GM19468 (cell line): ENCODE measurements around the gene FAM78A.
"Not testable (repeated sequence)": the region's sequence is repeated elsewhere in the genome, so short reads cannot be mapped to it uniquely, and the experiment has no call there.

Experiments used
- ATAC-seq: cut with Tn5 transposase; IDR thresholded peaks from one replicate; pipeline ENCODE4 v1.9.1; 2021; ENCODE audit warnings: mild to moderate bottlenecking, moderate library complexity, moderate number of reproducible peaks; ENCODE audit not compliant: unreplicated experiment; ENCODE audit errors: extremely low read depth

Gene FAM78A

GRCh38 chr9:131244331-131244730 lies 32.0 kb downstream of the FAM78A start:
- not testable (repeated sequence) for ATAC-seq

GRCh38 chr9:131240047-131240921 lies 36.0 kb downstream of the FAM78A start:
- no peak for ATAC-seq

- ATAC-seq: no peak
These were observed 36.9 kb downstream of the FAM78A start for GRCh38 chr9:131239161-131239975.

- peak; percentile 5 for ATAC-seq
These were observed 37.8 kb downstream of the FAM78A start for GRCh38 chr9:131238402-131239021.

GRCh38 chr9:131237931-131238401 lies 38.3 kb downstream of the FAM78A start:
- peak; percentile 74 for ATAC-seq

- no peak for ATAC-seq
These were observed 39.0 kb downstream of the FAM78A start for GRCh38 chr9:131237291-131237690.

GRCh38 chr9:131236761-131237160 lies 39.5 kb downstream of the FAM78A start:
- ATAC-seq: no peak

GRCh38 chr9:131236161-131236560 lies 40.1 kb downstream of the FAM78A start:
- no peak for ATAC-seq

- no peak for ATAC-seq
These were observed 40.8 kb downstream of the FAM78A start for GRCh38 chr9:131235480-131235851.

- no peak for ATAC-seq
These were observed 41.4 kb downstream of the FAM78A start for GRCh38 chr9:131234799-131235479.

GRCh38 chr9:131233995-131234394 lies 42.3 kb downstream of the FAM78A start:
- no peak for ATAC-seq

GRCh38 chr9:131233556-131233955 lies 42.8 kb downstream of the FAM78A start:
- no peak for ATAC-seq

- ATAC-seq: no peak
These were observed 47.3 kb downstream of the FAM78A start for GRCh38 chr9:131228988-131229387.

GRCh38 chr9:131227959-131228460 lies 48.3 kb downstream of the FAM78A start:
- no peak for ATAC-seq

- no peak for ATAC-seq
These were observed 49.0 kb downstream of the FAM78A start for GRCh38 chr9:131227112-131227958.

GRCh38 chr9:131226226-131226625 lies 50.1 kb downstream of the FAM78A start:
- ATAC-seq: no peak

GRCh38 chr9:131222460-131222859 lies 53.9 kb downstream of the FAM78A start:
- ATAC-seq: no peak

- no peak for ATAC-seq
These were observed 55.8 kb downstream of the FAM78A start for GRCh38 chr9:131220485-131220884.

GRCh38 chr9:131218370-131218769 lies 57.9 kb downstream of the FAM78A start:
- no peak for ATAC-seq
